Stimulated activated CD4-positive, alpha-beta T cell treated with anti-CD3 and anti-CD28 coated beads, Interleukin-4, amount 100 ng/mL, for 1 hour (primary cell): ENCODE results near the gene SDC1.
"Not testable (repeated sequence)": the region's sequence is repeated elsewhere in the genome, so short reads cannot be mapped to it uniquely, and the experiment has no call there.

Source experiments
- DNase-seq: peaks from one replicate; pipeline ENCODE4 v3.0.0-alpha.2; 2020

SDC1 gene

DNA sequence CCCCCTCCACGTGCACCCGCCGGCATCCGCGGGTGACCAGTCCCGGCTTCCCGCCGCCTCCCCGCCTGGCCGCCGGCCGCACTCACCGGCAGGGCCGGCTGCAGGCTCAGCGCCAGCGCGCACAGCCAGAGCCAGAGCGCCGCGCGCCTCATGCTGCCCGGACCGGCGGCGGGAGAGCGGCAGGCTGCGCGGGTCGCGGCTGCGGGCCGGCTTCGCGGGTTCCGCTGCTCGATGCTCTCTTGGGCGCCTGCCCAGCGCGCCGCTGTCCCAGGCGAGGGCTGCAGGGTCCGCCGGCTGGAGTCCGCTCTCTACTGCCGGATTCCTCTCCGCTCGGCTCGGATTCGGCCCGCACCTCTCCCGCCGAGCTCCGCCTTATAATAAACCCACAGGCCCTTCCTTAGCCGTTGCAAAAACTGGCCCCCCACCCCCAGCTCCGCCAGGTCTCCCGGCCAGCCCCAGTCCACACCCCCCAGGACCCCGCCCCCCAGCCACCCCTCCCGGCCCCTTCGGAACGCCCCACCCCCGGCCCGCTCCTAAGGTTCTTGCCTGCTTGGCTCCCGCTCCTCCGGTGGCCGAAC, at the start of gene SDC1:
TSS of gene SDC1 (minus strand) at position 415 of the 578 bp plus-strand sequence. CDS start at position 152, 263 bp downstream.
- DNase-seq = no peak

- DNase-seq = no peak
Measured at GRCh38 chr2:20273042-20273441, 48.1 kb upstream of the SDC1 start.

- not testable (repeated sequence) for DNase-seq
Measured at GRCh38 chr2:20268317-20268716, 43.4 kb upstream of the SDC1 start.

DNA sequence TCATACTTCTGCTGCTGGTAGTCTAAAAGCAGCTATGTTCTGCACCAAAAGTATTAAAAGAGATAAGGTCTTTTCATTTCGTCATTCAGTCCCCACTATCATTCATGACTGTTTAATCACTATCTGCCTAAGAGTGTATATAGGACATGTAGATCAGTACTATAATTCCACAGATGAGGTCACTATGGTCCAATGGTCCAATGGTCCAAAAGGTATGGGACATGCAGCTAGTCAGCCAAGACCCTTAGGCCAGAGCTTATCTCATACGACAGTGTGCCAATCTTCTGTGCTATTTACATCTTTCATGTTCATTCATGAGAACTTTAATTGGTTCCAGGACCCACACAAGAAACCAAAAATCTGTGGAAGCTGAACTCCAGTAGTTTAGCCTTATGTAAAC, 42.6 kb upstream of the SDC1 start:
- DNase-seq = no peak

GRCh38 chr2:20264629-20265028, 39.7 kb upstream of the SDC1 start:
- DNase-seq = no peak

DNA sequence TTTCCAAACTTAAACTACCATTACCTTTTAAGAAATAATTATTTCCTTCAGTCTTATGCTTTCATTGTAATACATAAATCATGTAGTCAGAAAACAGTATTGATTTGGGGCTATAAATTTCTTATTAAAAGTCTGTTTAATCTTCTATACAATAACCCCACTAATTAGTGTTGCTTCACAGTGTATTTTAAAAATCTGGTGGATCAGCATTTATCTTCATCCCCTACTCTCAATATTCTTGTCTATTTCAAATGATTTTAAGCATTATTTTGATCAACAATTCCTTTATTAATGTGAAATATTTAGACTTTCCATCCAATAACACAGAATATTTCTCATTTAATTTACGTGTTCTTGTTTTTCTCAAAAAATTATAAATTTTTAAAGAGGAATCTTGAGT, 32.5 kb upstream of the SDC1 start:
- DNase-seq = no peak

- no peak for DNase-seq
Measured at GRCh38 chr2:20254731-20255130, 29.8 kb upstream of the SDC1 start.

DNA sequence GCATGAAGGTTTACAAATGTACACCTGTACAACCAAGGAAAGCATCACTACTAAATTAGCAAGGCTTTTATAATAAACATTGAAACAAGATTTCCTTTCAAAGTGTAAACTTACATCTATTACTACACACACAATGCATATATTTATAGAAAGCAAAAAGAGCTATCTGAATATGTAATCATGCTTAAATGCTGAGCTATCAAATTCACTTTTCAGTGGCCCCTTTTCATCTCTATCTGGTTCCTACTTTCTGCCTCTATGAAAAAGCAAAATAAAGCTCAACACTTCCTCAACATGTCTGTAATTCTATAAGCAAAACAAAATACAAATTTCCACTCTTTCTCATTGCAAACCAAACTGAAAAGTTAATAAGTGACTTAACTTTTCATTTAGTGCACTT, 25.5 kb upstream of the SDC1 start:
- no peak for DNase-seq

- no peak for DNase-seq
Measured at GRCh38 chr2:20249170-20249569, 24.2 kb upstream of the SDC1 start.

DNA sequence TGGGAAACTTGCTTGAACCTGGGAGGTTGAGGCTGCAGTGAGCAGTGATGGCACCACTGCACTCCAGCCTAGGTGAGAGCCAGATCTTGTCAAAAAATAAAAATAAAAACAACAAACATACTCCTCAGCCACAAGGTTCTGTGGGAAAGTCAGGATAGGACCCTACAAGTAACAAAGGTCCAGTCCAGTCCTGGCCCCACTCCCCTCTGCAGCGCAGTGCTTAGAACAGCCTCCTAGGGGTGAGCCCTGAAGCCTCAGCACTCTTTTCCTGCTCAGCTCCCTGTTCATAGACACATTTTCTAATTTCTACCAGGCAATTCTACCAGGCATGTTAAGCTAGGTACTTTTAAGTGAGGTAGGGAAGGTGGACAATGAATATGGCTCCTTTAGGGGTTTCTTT, 22.2 kb upstream of the SDC1 start:
- no peak for DNase-seq

- DNase-seq = not testable (repeated sequence)
Measured at GRCh38 chr2:20243637-20244036, 18.7 kb upstream of the SDC1 start.

- DNase-seq = no peak
Measured at GRCh38 chr2:20242727-20243377, 17.9 kb upstream of the SDC1 start.

GRCh38 chr2:20241973-20242726, 17.2 kb upstream of the SDC1 start:
- DNase-seq = peak; percentile 35

GRCh38 chr2:20240291-20240690, 15.4 kb upstream of the SDC1 start:
- not testable (repeated sequence) for DNase-seq

DNA sequence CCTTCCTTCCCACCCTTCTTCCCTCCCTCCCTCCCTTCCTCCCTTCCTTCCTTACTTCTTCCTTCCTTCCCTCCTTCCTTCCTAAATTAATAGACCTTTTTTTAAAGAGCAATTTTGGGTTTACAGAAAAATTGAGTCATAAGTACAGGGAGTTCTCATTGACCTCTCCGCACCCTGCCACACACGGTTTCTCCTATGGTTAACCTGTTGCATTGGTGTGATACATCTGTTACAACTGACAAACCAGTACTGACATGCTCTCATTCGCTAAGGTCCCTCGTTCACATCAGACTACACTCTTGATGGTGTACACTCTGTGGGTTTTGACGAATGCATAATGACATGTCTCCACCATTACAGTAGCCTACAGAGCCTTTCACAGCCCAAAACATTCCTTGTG, 11.6 kb upstream of the SDC1 start:
- no peak for DNase-seq

- DNase-seq = no peak
Measured at GRCh38 chr2:20235655-20236305, 10.8 kb upstream of the SDC1 start.

- DNase-seq = not testable (repeated sequence)
Measured at GRCh38 chr2:20234597-20234996, 9.7 kb upstream of the SDC1 start.

DNA sequence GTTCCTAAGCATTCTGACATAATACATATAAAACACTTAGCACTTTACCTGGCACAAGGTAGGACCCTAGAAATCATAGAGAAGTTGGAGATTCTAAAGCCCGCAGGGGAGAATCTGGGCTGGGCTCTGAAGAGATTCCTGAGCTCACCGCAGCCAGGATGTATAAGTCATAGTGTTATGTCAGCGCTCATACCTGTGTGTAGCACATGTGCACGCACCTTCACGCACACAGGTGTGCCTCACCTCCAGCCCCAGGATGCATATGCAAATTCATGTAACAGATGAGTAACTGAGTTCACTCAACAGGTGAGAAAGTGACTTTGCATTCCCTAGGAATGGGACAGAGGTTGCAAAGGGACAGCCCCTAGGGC, 7.9 kb upstream of the SDC1 start:
- DNase-seq = no peak

- no peak for DNase-seq
Measured at GRCh38 chr2:20231598-20232026, 6.7 kb upstream of the SDC1 start.

DNA sequence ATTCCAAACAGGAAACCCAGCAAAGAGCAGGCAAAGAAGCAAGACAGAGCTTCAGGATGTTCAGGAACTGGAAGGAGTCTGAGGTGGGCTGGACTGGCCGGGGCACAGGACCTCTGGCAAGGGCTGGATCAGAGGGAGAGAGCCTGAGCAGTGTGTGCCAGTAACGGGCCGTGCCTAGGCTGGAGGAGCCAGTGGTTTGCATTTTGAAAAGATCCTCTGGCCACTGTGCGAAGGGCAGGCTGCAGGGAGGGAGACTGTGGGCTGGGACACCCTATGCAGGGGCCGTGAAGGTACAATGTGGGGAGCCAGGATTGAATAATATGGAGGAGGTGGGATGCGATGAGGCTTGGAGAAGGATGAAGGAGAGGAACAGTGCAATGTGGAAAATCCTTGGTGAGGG, 6.2 kb upstream of the SDC1 start:
- no peak for DNase-seq

DNA sequence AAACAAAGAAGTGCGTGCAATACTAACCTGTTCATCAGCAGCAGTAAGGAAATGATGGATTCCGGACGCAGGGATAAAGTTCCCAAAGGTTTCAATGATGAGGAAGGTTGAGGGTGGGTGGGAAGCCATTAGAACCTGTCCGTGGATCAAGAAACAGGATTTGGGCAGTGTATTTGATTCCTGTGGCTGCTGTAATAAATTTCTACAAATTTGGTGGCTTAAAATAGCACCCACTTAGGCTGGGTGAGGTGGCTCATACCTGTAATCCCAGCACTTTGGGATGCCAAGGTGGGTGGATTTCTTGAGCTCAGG, 5.1 kb upstream of the SDC1 start:
- no peak for DNase-seq

DNA sequence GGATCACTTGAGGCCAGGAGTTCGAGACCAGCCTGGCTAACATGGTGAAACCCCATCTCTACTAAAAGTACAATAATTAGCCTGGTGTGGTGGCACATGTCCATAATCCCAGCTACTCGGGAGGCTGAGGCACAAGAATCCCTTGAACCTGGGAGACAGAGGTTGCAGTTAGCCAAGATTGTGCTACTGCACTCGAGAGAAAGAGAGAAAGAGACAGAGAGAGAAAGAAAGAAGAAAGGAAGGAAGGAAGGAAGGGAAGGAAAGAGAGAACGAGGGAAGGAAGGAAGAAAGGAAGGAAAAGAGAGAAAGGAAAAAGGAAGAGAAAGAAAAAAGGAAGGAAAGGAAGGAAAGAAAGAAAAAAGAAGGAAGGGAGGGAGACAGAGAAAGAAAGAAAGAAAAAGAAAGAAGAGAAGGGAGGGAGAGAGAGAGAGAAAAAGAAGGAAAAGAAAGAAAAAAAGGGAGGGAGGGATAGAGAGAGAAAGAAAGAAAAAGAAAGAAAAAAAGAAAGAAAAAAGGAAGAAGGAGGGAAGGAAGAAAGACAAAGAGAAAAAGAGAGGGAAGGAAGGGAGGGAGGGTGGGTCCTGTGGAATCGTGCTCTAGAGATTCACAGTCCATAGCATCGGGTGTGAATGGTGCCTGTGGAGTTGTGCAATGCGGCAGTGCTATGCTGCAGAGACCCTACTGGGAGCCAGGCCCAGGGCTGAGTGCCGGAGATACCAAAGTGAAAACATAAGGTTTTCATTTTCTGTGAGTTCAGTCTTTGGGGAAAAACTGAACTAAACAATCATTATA, 4.6 kb upstream of the SDC1 start:
- no peak for DNase-seq

GRCh38 chr2:20227894-20228505, 3.1 kb upstream of the SDC1 start:
- no peak for DNase-seq
